Measurements from ENCODE around the gene UQCC2. TPM values are rescaled to one million over a fixed set of nuclear protein-coding genes. Genes with fewer than 3 reads are reported as not detected.
A peak's percentile ranks its signal among the peaks of the same experiment; 100 is the strongest.

The UQCC2 gene
- total and polyA plus RNA-seq, 8 donors, result 54.4 to 83.1 (median 61.0) TPM

DNA sequence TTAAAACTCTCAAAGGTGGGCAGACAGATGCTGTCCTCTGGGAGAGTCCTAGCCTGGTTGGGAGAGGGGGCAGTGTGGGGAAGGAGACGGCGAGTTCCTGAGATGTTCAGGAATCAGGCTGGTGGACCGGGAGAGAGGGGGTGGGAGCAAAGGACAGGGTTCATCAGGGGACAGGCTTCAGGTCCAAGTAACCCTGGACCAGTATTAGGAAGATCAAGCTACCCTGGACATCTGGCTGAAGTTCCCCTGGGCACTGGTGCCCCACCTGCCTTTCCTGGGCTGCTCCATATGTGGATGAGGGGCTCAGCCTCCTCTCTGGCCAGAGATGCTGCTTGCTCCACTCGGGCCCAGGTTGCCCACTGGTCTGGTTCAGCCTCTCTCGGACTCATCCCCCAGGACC, 36.3 kb upstream of the UQCC2 start:
- Histone ChIP-seq H3K9me3 (no peaks in the 10 kb centered on the region), H3K27ac (no peak overlapping the region), H3K4me3 (no peak overlapping the region), H3K4me1 (peaks cover 7 to 12% of the 10 kb centered on the region in 2 donors), H3K27me3 (no peaks in the 10 kb centered on the region), H3K36me3 (no peaks in the 10 kb centered on the region)
- ATAC-seq, result no peak
- no peak for DNase-seq
- intact Hi-C loops (cut with DNase I), result no loop called here
- TF ChIP-seq CTCF (IDR thresholded peaks at IDR 0.05), result no peak

DNA sequence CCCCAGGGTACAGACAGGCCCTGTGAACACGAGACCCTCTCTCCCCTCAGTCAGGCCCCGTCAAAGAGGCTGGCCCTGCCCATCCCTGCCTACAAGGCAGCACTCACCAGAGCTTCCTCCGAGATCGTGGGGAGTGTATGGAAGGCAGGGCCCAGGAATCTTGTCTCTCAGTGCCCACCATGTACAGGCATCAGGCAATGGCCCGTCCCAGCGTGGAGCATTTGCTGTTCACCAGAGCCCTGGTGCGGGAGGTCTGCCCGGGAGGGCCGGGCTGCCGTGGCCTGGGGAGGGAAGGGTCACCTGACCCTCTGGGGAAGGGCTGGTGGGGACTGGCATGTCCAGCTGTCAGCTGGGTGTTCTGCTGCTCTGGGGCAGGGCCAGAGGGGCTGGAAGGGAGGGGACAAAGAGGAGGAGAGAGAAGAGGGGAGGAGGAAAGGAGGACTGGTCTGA, 35.2 kb upstream of the UQCC2 start, which contains the start of gene IP6K3:
Gene IP6K3 (minus strand): TSS at position 255 of the 450 bp plus-strand sequence. CDS start 11,429 bp downstream, outside the sequence.
- Histone ChIP-seq H3K27ac (no peak within 1 kb of the TSS), H3K27me3 (no peaks in the 10 kb centered on the region), H3K4me1 (peaks cover 7 to 12% of the 10 kb centered on the region in 2 donors), H3K36me3 (no peaks in the 10 kb centered on the region), H3K4me3 (peak within 1 kb of the TSS in 1 of 2 donors; percentile 6), H3K9me3 (no peaks in the 10 kb centered on the region)
- DNase-seq (peak in 1 of 4 donors; percentile 50), ATAC-seq (no peak)
- TF ChIP-seq CTCF (IDR thresholded peaks at IDR 0.05), result no peak
- intact Hi-C loops (cut with DNase I), result no loop called here

GRCh38 chr6:33746036-33746600, 34.6 kb upstream of the UQCC2 start:
- ATAC-seq (no peak), DNase-seq (peak in 1 of 4 donors; percentile 45)
- H3K4me1 ChIP-seq, result peaks cover 7 to 12% of the 10 kb centered on the region in 2 donors

GRCh38 chr6:33745548-33745947, 34.0 kb upstream of the UQCC2 start:
- H3K4me3 ChIP-seq, result peak overlapping the region in 1 of 2 donors; percentile 6
- H3K4me1 ChIP-seq, result peaks cover 7 to 12% of the 10 kb centered on the region in 2 donors
- H3K9me3 ChIP-seq, result no peaks in the 10 kb centered on the region
- intact Hi-C loops (cut with DNase I), result no loop called here
- no peaks in the 10 kb centered on the region for H3K36me3 ChIP-seq
- TF ChIP-seq CTCF (IDR thresholded peaks at IDR 0.05), result no peak
- ATAC-seq (no peak), DNase-seq (peak in 1 of 4 donors; percentile 60)
- no peaks in the 10 kb centered on the region for H3K27me3 ChIP-seq
- no peak overlapping the region for H3K27ac ChIP-seq

More at GRCh38 chr6:33746036-33746600, 34.6 kb upstream of the UQCC2 start:
- intact Hi-C loops (cut with DNase I), result no loop called here
- Histone ChIP-seq H3K4me3 (peak overlapping the region in 1 of 2 donors; percentile 6), H3K27me3 (no peaks in the 10 kb centered on the region), H3K36me3 (no peaks in the 10 kb centered on the region), H3K9me3 (no peaks in the 10 kb centered on the region), H3K27ac (no peak overlapping the region)
- no peak for TF ChIP-seq CTCF (IDR thresholded peaks at IDR 0.05)

DNA sequence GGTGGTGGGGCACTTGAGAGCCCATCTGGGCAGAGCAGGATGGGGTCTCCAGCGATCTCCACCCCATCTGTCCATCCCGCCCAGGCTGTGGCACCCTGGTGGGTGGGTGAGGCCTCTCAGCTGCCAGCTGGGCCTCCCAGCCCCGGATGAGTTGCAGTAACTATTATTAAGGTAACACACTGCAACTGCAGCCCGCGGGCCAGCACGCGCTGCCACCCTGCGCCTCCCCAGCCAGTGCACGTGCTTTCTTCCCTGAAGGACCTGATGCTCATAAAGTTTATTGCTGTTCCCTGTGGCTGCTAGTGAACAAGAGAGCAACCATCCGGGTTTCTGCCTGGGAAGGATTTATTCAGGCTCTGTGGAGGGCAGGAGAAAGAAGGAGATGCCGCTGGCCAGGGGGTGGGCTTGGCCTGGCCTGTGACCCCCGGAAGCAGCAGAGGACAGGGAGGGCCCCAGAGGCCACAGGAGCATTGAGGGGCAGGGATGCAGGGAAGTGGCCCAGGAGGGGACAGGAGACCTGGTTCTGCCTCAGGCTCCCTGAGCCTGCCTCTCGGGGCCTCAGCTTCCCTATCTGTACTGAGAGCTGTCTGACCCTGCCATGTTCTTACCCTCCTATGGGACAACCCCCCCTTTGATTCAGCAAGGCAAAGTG, 33.5 kb upstream of the UQCC2 start:
- DNase-seq (no peak), ATAC-seq (no peak)
- Histone ChIP-seq H3K9me3 (no peaks in the 10 kb centered on the region), H3K4me1 (peaks cover 7 to 16% of the 10 kb centered on the region in 2 donors), H3K27ac (no peak overlapping the region), H3K36me3 (no peaks in the 10 kb centered on the region), H3K27me3 (no peaks in the 10 kb centered on the region), H3K4me3 (peak overlapping the region in 1 of 2 donors; percentile 6)
- intact Hi-C loops (cut with DNase I), result no loop called here
- no peak for TF ChIP-seq CTCF (IDR thresholded peaks at IDR 0.05)

Measured in left lung (tissue), 10 donors.